ENCODE measurements around the gene ULK4.
"Not testable (repeated sequence)": the region's sequence is repeated elsewhere in the genome, so short reads cannot be mapped to it uniquely, and the experiment has no call there.

Gene ULK4

GRCh38 chr3:41290736-41291135 lies 671.2 kb downstream of the ULK4 start:
- no peak for DNase-seq

DNA sequence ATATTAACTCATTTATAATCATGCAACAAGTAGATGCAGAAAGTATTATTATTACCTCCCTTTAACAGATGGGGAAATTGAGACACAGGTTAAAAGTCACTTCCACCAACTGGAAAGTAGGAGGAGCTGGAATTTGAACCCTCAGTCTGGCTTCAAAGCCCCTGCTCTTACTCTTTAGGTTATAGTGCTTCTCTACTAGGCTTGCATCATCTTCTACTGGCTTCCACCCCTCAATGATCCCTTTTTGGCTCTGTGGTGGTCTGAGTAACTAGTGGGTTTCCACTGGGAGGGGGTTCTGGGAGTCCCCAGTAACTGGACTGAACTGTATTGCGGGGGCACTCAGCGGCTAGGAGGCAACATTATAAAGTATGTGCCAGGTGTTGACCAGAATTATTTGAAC lies 671.6 kb downstream of the ULK4 start:
- DNase-seq: no peak

DNA sequence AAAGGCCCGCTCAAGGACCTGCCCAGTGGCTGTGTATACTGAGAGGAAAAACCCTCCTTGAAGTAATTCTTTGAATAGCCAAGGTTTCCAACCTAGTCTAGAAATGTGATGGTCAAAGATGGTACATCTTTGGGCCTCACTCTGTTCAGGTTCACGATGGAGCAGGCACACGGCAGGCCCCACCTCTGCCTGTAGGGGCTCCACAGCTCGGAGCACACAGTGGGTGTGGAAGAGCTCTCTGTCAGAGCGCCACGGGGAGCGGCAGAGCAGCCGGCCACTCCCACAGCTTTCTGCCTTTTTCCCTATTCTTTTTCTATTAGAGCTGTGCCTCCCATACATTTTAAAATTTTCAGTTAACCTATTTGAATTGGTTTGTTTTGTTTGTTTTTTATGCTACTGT lies 673.1 kb downstream of the ULK4 start:
- no peak for DNase-seq

- DNase-seq: no peak
Observed at GRCh38 chr3:41286305-41286704, 675.6 kb downstream of the ULK4 start.

- not testable (repeated sequence) for DNase-seq
Observed at GRCh38 chr3:41284934-41285333, 677.0 kb downstream of the ULK4 start.

- DNase-seq: no peak
Observed at GRCh38 chr3:41277790-41278465, 684.0 kb downstream of the ULK4 start.

DNA sequence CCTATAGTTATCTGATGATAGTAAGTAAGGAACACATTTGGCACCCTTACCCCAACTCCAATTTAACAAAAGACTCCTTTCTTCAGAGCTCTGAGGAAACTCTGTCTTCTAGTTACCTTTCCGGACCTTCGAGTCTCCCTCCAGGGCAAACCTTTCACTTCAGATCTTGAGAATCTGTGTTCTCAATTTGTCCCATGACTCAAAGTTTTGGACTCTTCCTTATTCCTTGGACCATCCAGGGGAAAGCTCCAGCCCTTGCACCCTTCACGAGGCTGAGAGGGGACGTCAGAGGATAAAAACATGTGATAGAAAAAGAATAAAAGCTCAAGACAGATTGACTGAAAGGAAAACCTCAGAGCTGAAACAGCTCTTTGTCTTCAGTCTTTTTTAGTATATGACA lies 685.7 kb downstream of the ULK4 start:
- DNase-seq: no peak

- DNase-seq: no peak
Observed at GRCh38 chr3:41274944-41275668, 686.8 kb downstream of the ULK4 start.

- DNase-seq: no peak
Observed at GRCh38 chr3:41272667-41273066, 689.2 kb downstream of the ULK4 start.

- DNase-seq: peak in 1 of 2 donors; percentile 20
Observed at GRCh38 chr3:41267975-41268640, 693.8 kb downstream of the ULK4 start.

DNA sequence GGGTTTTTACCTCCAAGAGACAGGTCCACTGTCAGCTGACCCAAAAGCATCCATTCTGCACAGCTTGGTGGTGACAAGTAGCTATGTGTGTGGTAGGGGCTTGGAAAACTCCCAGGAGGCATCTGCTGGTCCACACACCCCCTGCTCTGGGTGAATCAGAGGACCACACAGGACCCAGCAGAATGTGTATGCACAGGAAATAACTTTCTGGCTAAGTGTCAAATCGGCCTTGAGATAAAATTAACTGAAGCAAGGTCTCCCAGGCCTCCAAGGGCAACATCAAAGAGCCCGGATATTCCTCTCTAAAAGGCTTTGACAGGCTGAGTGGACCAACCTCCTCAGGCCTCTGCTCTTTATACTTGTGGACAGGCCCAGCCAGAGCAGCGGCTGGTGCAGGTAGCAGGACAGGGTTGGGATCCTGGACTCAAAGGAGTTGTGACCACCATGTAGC lies 696.1 kb downstream of the ULK4 start:
- DNase-seq: no peak

DNA sequence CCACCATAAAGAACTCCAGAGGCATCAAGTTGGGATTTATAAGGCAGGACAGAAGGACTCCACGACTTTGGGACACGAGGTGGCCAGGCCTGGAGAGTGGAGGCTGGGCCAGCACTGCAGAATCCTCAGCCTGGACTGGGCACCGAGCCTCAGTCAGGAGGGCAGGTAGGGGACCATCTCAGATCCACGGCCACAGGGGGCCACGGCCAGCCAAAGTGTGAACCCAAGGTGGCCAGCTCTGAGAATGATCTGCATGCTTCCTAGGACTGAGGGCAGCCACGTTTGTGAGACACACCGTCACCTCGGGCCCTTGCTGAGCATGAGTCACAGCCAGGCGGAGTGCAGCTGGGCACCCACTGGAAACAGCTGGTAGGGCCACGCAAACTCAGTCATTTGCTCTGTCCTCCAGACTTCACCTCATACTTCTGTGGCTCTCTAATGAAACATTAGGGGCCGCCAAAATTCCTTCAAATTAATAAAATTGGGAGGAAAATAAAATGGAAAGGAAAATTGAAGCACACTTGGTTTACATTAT lies 696.8 kb downstream of the ULK4 start:
- no peak for DNase-seq

DNA sequence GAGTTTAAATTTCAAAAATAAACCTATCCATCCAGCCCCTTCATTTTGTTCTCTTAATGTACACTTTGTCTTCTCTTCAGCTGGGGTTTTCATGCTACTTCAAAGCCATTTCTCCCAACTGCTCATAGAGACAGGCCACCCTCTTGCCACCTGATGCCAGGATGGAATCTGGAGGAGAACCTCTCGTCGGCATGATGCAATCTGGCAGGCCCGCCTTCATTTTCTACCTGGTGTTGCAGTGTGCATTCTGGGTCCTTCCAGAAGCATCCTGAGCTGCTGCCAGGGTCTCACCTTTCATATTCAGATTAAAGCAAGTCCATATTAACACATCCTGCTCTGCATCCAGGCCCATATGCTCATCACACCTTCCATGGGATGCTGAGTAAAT lies 701.8 kb downstream of the ULK4 start:
- no peak for DNase-seq

GRCh38 chr3:41259449-41260062 lies 702.3 kb downstream of the ULK4 start:
- no peak for DNase-seq

DNA sequence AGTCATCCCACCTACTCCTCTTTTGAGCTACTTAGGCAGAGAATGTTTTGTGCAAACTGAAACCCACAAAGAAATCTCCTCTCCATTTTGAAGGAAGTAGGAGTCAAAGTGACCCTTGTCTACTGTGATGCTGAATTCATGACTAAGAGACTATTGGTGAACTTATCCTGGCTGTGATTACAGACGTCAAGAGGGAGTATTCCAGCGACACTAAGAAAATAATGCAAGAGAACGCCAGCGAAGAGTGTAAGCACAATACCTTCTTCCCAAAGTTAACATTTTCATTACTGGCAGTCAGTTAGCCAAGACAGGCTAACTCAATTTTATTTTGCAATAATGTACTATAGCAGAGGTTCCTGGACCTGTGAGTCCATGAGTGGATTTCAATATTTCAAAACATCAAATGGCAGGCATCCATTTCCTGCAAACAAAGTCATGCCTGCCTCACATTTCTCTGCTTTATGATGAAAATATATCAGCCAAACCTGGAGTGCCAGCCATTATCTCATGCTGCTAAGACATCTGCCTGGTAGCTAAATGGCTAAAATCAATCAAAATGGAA lies 703.6 kb downstream of the ULK4 start:
- DNase-seq: no peak

DNA sequence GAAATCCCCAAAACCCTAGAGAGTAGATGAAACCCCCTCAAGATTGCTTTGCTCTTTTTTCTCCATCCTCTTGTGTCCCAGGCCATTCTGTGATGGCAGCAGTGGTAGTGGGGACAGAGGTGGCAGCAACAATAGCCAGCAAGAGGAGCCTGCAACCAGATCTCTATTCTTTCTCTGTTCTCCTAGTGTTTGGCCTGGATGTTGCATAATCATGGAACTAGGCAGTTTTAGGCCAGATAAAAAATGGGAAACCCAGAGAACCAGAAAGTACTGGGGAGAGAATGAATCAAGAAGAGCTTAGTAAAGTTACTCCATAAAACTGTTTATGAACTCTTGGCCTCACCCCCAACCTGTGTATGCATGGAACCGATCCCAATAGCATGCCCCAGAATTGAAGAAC lies 710.3 kb downstream of the ULK4 start:
- no peak for DNase-seq

- DNase-seq: no peak
Observed at GRCh38 chr3:41250825-41251224, 711.1 kb downstream of the ULK4 start.

DNA sequence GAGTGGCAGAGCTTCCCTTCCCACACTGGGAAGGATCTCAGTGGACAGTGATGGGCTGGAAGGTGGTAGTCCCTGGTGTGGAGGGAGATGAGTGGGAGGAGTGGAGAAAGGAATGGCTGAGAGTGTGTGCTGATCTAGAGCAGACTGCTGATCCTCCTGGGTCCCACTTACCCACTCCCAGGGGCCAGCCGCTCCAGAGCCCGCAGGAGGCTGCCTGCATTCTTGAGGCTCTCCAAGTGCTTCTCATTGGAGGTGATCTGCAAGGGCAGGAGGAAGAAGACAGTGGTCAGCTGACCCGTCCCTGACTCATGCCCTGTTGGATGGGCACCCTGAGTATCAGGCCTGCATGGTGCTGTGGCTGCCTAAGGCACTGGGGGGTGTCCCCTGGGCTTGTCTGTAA lies 712.6 kb downstream of the ULK4 start:
- DNase-seq: no peak

GRCh38 chr3:41248525-41248924 lies 713.4 kb downstream of the ULK4 start:
- no peak for DNase-seq

- DNase-seq: no peak
Observed at GRCh38 chr3:41247055-41248004, 714.6 kb downstream of the ULK4 start.

DNA sequence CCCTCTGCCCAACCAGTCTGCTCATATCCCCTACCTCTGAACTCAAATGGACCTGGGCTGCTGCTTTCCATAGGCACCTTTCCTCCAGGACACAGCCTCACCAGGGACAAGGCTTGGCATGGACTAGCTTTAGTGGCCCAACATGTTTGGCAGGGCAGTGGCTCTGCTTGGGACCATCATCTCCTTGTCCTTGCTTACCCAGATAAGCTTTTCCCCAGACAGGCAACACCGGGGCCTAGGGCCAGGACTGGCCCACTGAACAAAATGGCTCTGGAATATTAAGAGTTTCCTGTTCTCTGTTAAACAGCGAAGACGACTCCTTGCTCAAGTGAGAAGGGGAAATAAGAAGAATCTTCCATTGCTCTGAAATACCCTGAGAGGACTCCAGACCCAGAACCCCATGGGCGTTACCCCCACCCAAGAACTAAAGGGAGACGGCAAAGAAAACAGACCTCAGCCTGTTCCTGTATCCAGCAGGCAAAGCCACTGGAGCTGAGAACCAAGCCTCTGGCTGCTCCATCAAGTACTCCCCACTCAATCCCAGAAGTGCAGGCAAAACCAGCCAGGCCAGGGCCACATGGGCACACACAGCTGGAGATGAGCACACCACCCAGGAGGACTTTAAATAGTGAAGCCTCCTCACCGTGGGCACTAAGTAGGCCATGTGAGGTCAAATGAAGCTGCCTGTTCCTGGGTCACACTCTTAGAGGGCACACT lies 717.1 kb downstream of the ULK4 start:
- DNase-seq: no peak
